ENCODE data around the gene TMEM31. TPM values are rescaled to one million over a fixed set of nuclear protein-coding genes. Genes with fewer than 3 reads are reported as not detected.
A peak's percentile ranks its signal among the peaks of the same experiment; 100 is the strongest.

TMEM31 gene
- polyA plus RNA-seq, 1 of the 3 experiments (the other 2 are of a cell fraction), result not detected

GRCh38 chrX:103685396-103685795 is 25.3 kb upstream of the TMEM31 start:
- ChIA-PET CTCF (interaction anchor here (1.1 to 2.5 kb wide), 2 partner anchors 55 to 206 kb away, joined by 3 to 12 read pairs; no protein-coding TSS in a partner anchor), POLR2A (interaction anchor here (0.7 kb wide), 1 partner anchor 69 kb away, joined by 5 read pairs; no protein-coding TSS in a partner anchor)
- H3K9me2 ChIP-seq, result no peaks in the 10 kb centered on the region
- peak overlapping the region; percentile 89 to 94 for H3K27ac ChIP-seq (ENCODE audit: low read depth in 2 of 2, low read length in 1 of 2)
- H4K20me1 ChIP-seq (ENCODE audit: insufficient read depth), result peaks cover 30% of the 10 kb centered on the region
- no peaks in the 10 kb centered on the region for H3K9me3 ChIP-seq
- H3K79me2 ChIP-seq (ENCODE audit: insufficient read depth), result peaks cover 47% of the 10 kb centered on the region
- H3F3A ChIP-seq (replicated peaks; ENCODE audit: insufficient read depth), result peaks cover 37% of the 10 kb centered on the region
- H3K9ac ChIP-seq, result peak overlapping the region; percentile 99
- H3K4me1 ChIP-seq (ENCODE audit: control insufficient read depth in 1 of 2, insufficient read depth in 2 of 2, low read depth in 1 of 2, low read length in 1 of 2), result peaks cover 4 to 5% of the 10 kb centered on the region in 2 experiments; a peak in 3 of 4 replicates
- peak overlapping the region; percentile 73 to 87 for H3K4me3 ChIP-seq (ENCODE audit: low read depth in 2 of 2, low read length in 1 of 2)
- peaks cover 42 to 47% of the 10 kb centered on the region in 2 experiments for H3K36me3 ChIP-seq (replicated peaks in 1 of 2; ENCODE audit: control insufficient read depth in 1 of 2, insufficient read depth in 2 of 2, low read length in 1 of 2)
- H2AFZ ChIP-seq (ENCODE audit: low read depth), result no peak overlapping the region
- H3K4me2 ChIP-seq, result peak overlapping the region; percentile 70
- TF ChIP-seq RAD21 (IDR thresholded peaks at IDR 0.05; ENCODE audit: low read length), result no peak
- no peak for TF ChIP-seq RFX5 (IDR thresholded peaks at IDR 0.05; ENCODE audit: low read length)
- TF ChIP-seq MXI1 (IDR thresholded peaks at IDR 0.05; ENCODE audit: low read depth, low read length), result no peak
- TF ChIP-seq, protein P1, sequence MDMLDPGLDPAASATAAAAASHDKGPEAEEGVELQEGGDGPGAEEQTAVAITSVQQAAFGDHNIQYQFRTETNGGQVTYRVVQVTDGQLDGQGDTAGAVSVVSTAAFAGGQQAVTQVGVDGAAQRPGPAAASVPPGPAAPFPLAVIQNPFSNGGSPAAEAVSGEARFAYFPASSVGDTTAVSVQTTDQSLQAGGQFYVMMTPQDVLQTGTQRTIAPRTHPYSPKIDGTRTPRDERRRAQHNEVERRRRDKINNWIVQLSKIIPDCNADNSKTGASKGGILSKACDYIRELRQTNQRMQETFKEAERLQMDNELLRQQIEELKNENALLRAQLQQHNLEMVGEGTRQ (IDR thresholded peaks at IDR 0.05; ENCODE audit: borderline replicate concordance, low read depth, low read length), result no peak
- TF ChIP-seq FOXJ3 (CRISPR knock-in tag; IDR thresholded peaks at IDR 0.05), result no peak
- TF ChIP-seq GABPA (IDR thresholded peaks at IDR 0.05; ENCODE audit: low read depth), result no peak
- no peak for TF ChIP-seq ELF1 (IDR thresholded peaks at IDR 0.05)
- TF ChIP-seq EZH2phosphoT487 (IDR thresholded peaks at IDR 0.05; ENCODE audit: borderline replicate concordance, low read depth), result no peak
- no peak for TF ChIP-seq RCOR1 (IDR thresholded peaks at IDR 0.05; ENCODE audit: low read length)
- TF ChIP-seq, protein P2, sequence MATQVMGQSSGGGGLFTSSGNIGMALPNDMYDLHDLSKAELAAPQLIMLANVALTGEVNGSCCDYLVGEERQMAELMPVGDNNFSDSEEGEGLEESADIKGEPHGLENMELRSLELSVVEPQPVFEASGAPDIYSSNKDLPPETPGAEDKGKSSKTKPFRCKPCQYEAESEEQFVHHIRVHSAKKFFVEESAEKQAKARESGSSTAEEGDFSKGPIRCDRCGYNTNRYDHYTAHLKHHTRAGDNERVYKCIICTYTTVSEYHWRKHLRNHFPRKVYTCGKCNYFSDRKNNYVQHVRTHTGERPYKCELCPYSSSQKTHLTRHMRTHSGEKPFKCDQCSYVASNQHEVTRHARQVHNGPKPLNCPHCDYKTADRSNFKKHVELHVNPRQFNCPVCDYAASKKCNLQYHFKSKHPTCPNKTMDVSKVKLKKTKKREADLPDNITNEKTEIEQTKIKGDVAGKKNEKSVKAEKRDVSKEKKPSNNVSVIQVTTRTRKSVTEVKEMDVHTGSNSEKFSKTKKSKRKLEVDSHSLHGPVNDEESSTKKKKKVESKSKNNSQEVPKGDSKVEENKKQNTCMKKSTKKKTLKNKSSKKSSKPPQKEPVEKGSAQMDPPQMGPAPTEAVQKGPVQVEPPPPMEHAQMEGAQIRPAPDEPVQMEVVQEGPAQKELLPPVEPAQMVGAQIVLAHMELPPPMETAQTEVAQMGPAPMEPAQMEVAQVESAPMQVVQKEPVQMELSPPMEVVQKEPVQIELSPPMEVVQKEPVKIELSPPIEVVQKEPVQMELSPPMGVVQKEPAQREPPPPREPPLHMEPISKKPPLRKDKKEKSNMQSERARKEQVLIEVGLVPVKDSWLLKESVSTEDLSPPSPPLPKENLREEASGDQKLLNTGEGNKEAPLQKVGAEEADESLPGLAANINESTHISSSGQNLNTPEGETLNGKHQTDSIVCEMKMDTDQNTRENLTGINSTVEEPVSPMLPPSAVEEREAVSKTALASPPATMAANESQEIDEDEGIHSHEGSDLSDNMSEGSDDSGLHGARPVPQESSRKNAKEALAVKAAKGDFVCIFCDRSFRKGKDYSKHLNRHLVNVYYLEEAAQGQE (IDR thresholded peaks at IDR 0.05; ENCODE audit: low read depth, low read length), result no peak
- 10% methylated on average over 5 of the region's 5 CpGs for WGBS (ENCODE audit: low lambda C conversion rate)
- peak; percentile 28 for DNase-seq
- no peaks in the 10 kb centered on the region for H3K27me3 ChIP-seq (ENCODE audit: insufficient read depth)
